Measurements from ENCODE around the gene PKHD1.

The PKHD1 gene

DNA sequence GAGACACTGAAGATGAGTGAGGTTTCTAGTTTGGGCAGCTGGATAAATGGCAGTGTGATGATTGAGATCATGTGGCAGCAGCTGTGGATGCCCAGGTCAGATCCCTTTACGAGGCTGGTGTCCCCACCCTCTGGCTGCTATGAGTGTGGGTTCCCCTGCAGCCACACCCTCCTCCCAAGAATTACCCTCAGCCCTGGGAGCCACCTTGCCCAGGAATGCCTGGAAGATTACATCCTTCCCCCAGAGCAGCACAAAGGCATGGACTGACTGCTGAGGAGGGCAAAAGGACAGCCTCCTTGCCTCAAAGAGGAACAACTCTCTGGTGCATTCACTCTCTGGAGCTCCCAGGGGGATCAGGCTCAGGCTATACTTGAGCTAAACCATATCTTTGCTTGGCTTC, 15.0 kb upstream of the PKHD1 start:
- DNase-seq (ENCODE audit: low read depth): no peak

DNA sequence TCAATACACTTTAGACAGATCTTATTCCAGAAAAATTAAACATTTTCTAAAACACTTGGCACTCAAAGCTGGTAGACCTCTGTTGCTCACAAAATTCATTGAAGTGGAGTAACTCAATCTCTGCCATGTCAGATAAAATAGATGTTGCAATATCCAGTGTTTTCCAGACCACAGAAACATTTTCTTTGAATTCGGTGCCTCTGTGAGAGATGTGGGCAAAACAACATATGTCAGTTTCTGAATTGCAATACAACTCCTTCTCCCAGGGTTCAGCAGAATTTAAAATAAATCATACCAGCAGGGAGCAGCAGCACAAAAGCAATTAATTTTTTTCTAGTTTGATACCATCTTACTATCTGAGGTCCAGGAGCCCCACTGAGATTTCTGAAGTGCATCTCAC, 11.3 kb upstream of the PKHD1 start:
- DNase-seq (ENCODE audit: low read depth): no peak

DNA sequence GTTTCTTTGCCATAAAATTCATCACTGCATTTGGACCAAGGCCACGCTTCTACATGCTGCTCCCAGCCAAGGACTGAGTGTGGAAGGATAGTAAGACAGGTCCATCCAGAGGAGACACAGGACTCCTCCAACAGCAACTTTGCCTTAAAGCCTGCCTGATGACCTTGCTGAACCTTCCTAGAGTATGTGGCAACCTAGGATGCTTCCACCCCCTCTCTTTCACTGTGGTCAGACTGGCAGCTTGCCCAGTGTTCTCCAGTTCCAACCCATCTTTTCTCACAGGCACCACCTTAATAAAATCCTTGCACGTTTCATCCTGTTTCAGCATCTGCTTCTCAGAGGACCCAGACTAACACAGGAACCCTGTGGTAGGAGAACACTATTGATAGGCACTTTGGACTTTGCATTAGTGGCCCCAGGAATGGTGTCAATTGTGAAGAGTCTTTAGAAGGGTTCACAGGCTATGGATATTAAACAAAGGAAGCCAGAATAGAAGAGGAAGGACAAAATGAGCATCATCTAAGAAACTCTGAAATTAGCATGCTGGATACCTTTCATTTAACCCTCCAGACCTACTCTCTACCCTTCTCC, 2.4 kb upstream of the PKHD1 start:
- no peak for DNase-seq (ENCODE audit: low read depth)

DNA sequence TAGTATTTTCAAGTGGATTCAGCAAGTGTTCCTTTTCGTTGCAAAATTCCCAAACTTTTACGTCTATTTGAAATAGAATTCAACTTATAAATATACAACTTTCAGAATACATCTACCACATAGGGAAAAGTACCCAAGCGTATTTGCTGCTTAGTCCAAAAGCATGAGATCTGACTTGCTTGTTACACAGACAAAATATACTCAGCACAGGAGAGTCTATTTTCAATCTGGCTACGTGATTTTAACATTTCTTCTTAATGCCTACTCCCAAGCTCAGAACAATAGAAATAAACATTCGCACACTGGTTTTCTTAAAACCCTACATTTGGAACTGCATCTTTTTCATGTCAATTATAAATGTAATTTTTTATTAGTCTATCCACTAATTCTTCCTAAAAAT, 672 bp downstream of the PKHD1 start:
- no peak for DNase-seq (ENCODE audit: low read depth)

DNA sequence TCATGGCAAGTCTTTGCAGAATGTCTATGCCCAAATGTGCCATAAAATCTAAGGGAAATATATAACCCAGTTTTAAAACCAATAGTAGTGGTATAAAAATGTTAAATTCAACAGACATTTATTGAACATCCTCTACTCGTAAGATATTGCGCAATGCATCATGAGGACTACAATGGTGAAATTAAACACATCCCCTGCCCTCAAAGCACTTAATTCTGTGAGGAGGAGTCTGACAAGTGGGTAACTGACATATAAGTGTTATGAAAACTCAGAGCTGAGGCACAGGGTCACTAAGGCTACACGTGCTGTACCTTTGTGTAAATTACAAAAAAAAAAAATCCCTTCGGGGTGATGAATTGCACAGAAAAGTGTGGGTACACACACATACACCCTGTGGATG, 6.2 kb downstream of the PKHD1 start:
- DNase-seq (ENCODE audit: low read depth): no peak

DNA sequence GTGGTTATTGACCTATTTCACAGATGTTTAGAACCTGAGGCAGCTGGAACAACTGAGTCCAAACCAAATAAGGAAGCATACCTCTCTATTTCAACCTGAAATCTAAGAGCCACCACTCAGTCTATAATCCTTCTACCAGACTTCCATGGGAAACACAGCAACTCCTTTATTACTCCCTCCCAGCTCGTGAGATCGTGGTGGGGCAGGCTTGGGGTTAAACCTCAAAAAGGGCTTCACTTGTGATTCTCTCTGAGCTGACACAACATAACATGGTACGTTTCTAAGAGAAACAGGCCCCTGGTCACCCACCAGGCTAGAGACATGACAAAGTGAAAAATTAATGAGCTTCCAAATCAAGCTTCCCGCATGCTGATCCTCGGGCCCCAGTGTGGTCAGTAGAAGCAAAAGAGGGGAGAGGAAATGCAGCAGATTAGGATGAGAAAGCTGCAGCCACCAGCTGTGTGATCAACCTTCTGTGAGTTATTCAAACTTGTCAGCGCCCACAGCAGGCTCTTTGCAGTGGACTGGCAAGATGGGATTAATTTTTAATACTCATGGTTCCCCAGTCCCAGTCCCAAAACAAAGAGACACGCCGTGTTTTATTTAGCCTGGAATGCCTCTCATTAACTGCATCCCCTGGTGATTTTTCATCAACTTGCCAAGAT, 9.3 kb downstream of the PKHD1 start:
- no peak for DNase-seq (ENCODE audit: low read depth)

DNA sequence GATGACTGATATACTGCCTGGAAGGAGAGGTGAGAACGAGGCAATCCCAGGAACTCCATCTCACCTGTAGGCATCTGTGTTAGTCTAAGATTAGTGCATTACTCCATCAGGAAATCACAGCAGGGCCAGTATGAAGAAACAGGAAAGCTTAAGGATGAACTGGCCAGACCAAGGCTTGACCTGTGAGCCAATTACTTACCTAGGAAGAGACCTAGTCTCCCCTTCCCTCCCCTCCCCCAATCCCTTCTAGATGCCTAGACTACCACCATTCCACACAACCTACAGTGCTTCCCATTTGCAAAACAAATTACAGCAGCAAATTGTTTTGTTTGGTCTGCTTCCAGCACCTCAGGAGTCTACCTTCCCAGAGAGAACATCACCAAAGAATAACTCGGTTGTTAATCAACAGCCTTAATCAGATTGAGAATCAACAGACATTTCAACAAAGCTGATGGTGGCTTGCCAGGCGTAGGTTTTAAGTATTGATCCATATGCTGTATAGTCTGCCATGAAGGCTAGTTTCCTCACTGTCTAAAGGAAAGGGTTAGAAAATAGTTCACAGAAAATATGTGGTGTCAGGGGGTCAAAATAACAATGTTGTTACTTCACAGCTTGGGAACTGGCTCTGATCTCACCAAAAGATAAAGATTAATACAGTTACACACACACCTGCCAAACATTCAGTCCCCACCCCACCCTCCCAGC, 10.1 kb downstream of the PKHD1 start:
- no peak for DNase-seq (ENCODE audit: low read depth)

DNA sequence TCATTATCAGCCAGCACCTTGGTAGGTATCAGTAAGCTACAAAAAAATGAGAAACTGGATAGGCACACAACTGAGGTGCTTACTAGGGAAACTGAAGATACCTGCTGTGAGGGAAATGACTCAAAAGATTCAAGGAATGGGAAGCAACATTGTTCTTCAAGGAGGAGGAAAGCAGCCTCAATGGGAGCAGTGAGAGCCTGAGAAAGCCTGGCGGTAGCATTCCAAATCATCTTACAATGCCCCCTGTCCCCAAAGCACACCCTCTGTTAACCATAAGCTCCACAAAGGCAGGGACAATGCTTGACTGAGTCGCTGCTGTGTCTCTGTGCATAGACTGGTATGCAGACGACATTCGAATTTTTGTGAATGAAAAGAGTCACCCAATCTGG, 10.6 kb downstream of the PKHD1 start:
- no peak for DNase-seq (ENCODE audit: low read depth)

DNA sequence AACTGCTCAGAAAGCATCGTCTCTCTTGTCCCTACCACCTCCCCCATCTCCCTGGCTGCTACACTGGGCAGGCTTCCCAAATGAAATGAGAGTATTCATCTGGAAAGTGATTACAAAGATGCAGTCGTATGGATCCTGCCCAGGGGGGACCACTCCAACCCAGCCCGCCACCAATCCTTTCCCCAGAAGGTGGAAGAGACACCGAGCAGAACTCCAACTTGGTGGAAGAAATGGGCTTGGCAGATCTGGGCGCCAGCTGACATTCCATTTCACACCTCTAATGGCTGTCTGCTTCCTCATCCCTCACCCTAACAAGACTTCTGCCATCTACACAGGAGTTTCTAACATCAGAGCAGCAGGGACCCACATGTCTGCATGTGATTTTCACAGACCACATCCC, 12.7 kb downstream of the PKHD1 start:
- no peak for DNase-seq (ENCODE audit: low read depth)

DNA sequence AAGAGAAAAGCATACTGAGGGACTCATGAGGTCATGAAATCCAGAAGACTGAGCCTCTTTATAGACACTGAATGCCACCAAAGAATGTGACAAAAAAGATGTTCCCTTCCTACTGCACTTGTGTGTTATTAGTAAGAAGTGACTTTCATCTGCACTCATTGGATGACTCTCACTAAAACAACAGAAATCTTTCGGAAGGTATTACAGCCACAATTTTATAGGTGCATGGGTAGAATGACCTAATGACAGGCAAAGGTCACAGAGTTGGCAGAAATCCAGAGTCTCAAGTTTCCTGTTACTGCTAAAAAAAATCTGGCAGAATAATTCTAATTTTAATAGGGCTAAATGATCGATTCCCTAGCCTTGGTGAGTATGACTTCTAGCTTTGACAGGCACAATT, 13.3 kb downstream of the PKHD1 start:
- no peak for DNase-seq (ENCODE audit: low read depth)

DNA sequence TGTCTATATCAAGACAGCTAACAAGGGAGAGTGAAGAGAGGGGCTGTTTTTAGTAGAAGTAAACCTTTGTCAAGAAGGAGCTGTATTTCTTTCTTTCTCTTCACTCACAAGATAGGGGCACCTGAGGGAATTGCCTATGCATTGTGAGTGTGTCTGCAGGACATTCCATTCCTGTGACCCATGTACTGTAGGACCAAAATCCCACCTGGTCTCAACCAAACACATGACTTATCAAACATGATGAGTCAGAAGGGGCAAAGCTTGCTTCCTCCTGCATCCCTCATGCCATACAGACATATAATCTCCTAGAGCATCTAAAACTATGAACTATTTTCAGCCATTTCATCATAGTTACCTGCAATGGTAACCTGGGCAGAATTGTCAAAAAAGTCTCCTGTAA, 21.8 kb downstream of the PKHD1 start:
- no peak for DNase-seq (ENCODE audit: low read depth)

DNA sequence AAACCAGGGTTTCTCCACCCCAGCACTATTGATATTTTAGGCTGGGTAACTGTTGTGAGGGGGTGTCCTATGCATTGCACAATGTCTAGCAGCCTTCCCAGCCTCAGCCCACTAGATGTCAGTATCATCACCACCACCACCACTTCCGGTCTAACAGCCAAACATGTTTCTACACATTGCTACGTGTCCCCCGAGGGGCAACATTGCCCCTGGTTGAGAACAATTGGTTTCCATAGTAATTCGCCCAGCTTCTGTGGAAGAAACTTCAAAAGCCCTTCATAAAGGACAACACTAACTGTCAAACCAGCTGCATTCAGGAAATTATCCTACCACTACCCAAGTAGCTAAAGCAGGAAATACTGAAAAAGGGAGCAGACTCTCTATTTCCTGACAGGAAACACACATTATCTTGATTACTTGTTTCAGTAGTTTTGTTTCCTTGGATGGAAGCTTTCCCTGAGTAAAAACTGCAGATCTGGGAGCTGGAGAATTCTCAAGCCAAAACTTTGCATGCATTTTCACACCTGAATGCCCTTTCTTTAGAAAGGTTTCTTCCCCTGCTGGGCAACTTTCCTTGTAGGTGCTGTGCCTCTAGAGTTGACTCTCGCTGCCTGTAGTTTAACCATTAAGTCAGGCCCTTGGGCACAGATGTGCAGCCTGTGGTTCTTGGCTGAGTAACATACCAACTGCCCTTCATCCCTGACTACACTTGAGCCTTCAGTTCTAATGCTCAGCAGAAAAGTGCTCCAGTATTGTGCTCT, 23.6 kb downstream of the PKHD1 start:
- DNase-seq (ENCODE audit: low read depth): no peak

DNA sequence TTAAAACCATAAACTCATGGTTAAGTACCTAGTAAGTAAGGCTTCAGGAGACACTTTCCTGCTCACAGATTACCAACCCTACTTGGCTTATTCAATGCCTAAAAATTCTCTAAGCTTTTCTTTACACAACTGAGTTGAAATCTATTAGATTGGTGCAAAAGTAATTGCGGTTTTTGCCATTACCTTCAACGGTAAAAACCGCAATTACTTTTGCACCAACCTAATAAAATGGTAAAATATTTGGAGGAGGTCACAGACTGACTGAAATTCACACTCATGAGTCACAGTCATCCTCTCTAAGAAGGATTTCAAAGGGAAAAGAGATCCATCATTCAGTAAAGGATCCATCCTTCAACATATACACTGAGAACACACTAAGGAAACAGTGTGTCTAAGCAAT, 25.9 kb downstream of the PKHD1 start:
- no peak for DNase-seq (ENCODE audit: low read depth)

DNA sequence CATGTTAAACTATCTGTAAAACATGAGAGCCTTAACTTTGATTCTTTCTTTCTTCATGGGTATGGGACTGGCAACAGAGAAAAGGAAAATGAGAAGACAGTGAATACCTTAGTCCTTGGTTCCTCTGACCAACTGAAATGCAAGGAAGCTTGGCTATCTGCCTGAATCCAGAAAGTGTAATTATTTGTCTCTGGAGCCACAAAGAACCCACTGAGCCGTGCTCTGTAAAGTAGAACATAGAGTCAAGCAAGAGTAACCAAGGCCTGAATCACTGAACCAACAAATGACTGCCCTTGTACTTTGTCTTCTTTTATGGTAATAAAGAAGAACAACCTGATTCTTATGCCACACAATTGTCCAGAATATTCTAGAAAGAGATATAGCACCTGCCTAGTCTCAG, 27.6 kb downstream of the PKHD1 start:
- DNase-seq (ENCODE audit: low read depth): no peak

DNA sequence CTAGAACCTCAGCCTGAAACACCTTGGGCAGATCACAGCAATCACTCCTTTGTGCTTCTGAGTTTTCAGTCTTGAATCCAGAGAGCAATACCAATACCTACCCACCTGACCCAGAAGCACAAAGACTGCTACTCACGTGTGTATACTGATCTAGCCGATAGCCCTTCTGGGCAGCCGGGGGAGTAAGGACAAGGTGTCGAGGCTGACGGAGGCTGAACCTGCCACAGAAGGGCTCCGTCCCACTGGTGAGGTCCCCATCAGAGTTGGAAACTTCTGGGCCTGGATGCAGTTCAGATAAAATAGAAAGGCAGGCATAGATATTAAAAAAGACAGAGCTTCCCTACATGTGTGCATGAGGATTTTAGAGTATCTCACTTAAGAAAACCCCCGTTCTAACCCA, 32.0 kb downstream of the PKHD1 start:
- DNase-seq (ENCODE audit: low read depth): no peak

DNA sequence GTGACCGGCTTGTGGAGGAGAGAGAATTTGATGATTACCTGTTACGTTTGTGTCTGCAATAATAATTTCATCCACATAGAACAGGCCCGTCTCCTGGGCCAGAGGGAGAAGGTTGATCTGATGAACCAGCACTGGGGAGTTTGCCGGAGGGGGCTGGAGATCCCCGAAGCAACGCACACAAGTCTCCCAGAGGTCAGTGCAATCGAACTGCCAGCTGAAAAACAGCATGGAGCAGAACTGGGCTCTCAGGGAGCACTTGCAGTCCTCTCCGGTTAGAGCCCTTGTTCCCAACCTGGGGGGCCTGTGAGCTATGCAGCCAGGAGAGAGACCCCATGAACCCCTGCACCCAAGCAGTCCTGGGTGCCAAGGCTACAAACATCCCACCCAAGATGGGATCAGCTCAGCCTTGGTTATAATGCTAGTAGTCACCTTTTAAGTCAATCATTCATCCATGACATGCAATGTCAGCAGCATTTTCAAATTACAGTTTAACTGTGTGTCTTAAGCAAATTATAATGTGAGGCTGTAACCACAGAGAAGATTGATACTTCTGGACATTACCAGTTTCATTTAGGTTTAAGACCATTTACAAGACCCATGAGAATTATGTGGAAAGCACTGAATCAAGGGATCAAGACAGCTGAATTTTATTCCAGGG, 34.2 kb downstream of the PKHD1 start:
- DNase-seq (ENCODE audit: low read depth): no peak

DNA sequence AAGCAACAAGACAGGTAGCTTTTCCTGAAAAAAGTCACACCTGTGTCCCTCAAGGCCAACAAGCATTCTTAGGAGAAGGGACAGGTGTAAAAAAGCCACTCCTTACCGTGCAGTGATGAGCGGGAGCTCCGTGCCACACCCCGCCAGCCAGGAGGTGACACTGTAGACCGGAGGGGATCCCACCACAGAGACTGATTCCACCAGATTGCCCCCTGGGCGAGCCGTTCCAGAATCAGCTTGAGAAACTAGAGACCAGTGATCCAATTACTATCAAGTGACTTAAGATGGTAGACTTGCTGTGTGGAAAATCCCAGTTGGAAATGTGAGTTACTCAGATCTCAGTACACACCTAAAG, 37.4 kb downstream of the PKHD1 start:
- DNase-seq (ENCODE audit: low read depth): no peak

DNA sequence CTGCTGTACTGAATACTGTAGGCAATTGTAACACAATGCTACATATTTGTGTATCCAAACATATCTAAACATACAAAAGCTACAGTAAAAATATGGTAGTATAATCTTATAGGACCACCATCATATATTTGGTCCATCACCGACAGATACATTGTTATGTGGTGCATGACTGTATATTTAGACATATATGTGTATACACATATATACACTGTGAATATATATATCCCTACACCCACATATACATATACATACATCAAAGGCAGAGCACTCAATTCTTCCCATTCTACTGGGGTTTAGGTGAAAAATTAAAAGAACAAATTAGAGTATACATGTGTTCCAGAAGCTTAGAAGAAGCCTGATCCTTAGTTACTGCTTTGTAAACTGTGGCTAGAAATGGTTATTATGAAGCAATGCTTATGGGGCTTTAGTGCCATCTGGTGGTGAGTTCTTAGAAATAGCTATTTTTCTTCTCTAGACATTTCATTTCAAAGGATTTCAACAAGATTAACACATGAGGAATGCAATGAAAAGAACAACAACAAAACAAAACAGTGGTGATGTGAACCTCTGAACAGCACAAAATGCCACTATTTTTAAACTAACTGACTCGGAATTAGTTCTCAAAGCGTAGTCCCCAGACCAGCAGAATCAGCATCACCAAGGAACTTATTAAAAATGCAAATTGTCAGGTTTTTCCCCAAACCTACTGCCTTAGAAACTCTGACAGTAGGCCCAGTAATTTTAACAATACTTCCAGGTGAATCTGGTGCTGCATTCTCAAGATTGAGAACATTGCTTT, 38.0 kb downstream of the PKHD1 start:
- DNase-seq (ENCODE audit: low read depth): no peak

DNA sequence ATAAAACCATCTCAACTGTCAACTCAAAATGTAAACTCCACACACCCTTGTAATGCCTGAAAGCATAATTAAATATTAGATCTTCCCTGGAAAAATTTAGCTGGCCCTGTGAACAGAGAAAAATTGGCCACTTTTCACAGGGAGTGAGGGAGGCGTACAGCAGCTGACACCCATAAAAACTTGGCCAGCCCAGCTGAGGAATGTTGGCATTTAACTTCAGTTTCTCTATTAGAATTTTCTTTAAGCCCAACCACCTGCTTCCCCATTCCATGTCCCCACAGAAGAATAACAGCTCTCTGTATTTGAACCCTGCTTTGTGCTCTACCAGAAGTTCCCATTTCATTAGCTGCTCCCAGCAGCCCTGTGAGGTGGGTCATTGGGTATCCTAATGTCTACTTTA, 41.0 kb downstream of the PKHD1 start:
- DNase-seq (ENCODE audit: low read depth): no peak

DNA sequence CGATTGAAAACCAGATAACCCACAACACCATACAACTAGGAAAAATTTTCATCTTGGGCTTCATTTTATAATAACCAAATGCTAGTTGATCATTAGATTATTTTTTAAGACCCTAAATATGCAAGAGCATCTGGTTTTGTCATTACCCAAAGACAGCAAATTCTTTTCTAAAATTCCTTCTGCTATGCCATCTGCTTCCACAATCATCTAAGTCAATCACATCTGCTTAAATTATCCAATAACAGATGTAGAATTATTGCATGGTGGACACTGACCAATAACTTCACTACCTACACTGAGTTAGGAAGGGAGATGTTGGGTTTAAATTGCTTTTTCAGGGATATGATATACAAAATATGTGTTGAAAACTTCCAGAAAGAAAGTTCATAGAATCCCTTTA, 41.9 kb downstream of the PKHD1 start:
- DNase-seq (ENCODE audit: low read depth): no peak

DNA sequence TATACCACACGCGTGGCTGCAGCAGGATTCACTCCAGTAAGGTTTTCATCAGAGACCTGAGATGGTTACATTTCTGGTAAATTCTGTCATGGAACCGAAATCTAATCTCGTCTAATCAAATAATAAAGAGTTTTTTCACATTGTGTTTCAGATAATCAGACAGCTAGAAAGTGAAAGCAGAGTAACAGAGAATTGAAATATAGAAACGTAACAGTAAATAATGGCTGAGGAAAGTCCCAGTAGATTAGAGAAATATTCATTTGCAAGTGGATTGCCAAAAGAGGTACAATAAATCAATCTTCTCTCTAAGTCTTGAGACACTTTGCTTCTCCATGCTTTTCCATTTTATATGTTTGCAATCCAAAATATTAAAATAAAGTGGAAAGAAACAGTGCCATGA, 42.4 kb downstream of the PKHD1 start:
- DNase-seq (ENCODE audit: low read depth): no peak

Data from GM04503 (cell line).